HUES6 (cell line): ENCODE results near the gene TEX22.

Experiments used
- H3K27ac ChIP-seq: 2 replicates; pipeline ENCODE4 v1.7.0; 2013; ENCODE audit warnings: low read depth, mild to moderate bottlenecking, low read length, inconsistent platforms
- H3K27me3 ChIP-seq: 2 replicates; pipeline ENCODE4 v1.6.1; 2013; ENCODE audit warnings: low read length; ENCODE audit not compliant: control insufficient read depth, insufficient read depth
- H3K36me3 ChIP-seq: 2 replicates; pipeline ENCODE4 v1.6.1; 2013; ENCODE audit warnings: low read length; ENCODE audit not compliant: control insufficient read depth, insufficient read depth
- H3K4me1 ChIP-seq: 2 replicates; pipeline ENCODE4 v1.6.1; 2013; ENCODE audit warnings: low read length; ENCODE audit not compliant: control insufficient read depth, insufficient read depth
- H3K4me3 ChIP-seq: 2 replicates; pipeline ENCODE4 v1.5.1; 2013; ENCODE audit warnings: low read depth, low read length
- H3K9ac ChIP-seq: one replicate; pipeline ENCODE4 v1.6.1; 2013; ENCODE audit warnings: mild to moderate bottlenecking, low read length
- H3K9me3 ChIP-seq: 2 replicates; pipeline ENCODE4 v1.6.1; 2013; ENCODE audit warnings: low read depth, low read length; ENCODE audit not compliant: control insufficient read depth, insufficient read depth

TEX22 gene

GRCh38 chr14:105378873-105379685, 19.3 kb upstream of the TEX22 start:
- no peak overlapping the region for H3K9ac ChIP-seq
- H3K27me3 ChIP-seq = no peaks in the 10 kb centered on the region
- H3K4me1 ChIP-seq = no peaks in the 10 kb centered on the region
- peaks cover 25% of the 10 kb centered on the region for H3K36me3 ChIP-seq
- H3K4me3 ChIP-seq = no peak overlapping the region
- no peaks in the 10 kb centered on the region for H3K9me3 ChIP-seq
- H3K27ac ChIP-seq = no peak overlapping the region

GRCh38 chr14:105379946-105380345, 18.4 kb upstream of the TEX22 start:
- H3K4me1 ChIP-seq = no peaks in the 10 kb centered on the region
- H3K36me3 ChIP-seq = peaks cover 32% of the 10 kb centered on the region
- no peak overlapping the region for H3K27ac ChIP-seq
- no peak overlapping the region for H3K4me3 ChIP-seq
- H3K9ac ChIP-seq = no peak overlapping the region
- no peaks in the 10 kb centered on the region for H3K9me3 ChIP-seq
- no peaks in the 10 kb centered on the region for H3K27me3 ChIP-seq

- Histone ChIP-seq H3K27me3 (no peaks in the 10 kb centered on the region), H3K36me3 (peaks cover 39% of the 10 kb centered on the region), H3K9me3 (no peaks in the 10 kb centered on the region), H3K4me3 (no peak overlapping the region), H3K4me1 (no peaks in the 10 kb centered on the region), H3K9ac (no peak overlapping the region), H3K27ac (no peak overlapping the region)
These were observed 17.6 kb upstream of the TEX22 start for GRCh38 chr14:105380756-105381155.

- Histone ChIP-seq H3K27ac (no peak overlapping the region), H3K9me3 (no peaks in the 10 kb centered on the region), H3K36me3 (peaks cover 44% of the 10 kb centered on the region), H3K4me1 (no peaks in the 10 kb centered on the region), H3K9ac (no peak overlapping the region), H3K4me3 (no peak overlapping the region), H3K27me3 (no peaks in the 10 kb centered on the region)
These were observed 16.6 kb upstream of the TEX22 start for GRCh38 chr14:105381446-105382342.

- no peaks in the 10 kb centered on the region for H3K4me1 ChIP-seq
- H3K36me3 ChIP-seq = peaks cover 52% of the 10 kb centered on the region
- H3K27me3 ChIP-seq = no peaks in the 10 kb centered on the region
- no peak overlapping the region for H3K27ac ChIP-seq
- H3K9ac ChIP-seq = no peak overlapping the region
- H3K9me3 ChIP-seq = no peaks in the 10 kb centered on the region
- H3K4me3 ChIP-seq = no peak overlapping the region
These were observed 15.8 kb upstream of the TEX22 start for GRCh38 chr14:105382343-105383082.

GRCh38 chr14:105383083-105383730, 15.1 kb upstream of the TEX22 start:
- no peak overlapping the region for H3K9ac ChIP-seq
- no peaks in the 10 kb centered on the region for H3K27me3 ChIP-seq
- H3K27ac ChIP-seq = no peak overlapping the region
- H3K4me1 ChIP-seq = no peaks in the 10 kb centered on the region
- peaks cover 55% of the 10 kb centered on the region for H3K36me3 ChIP-seq
- no peaks in the 10 kb centered on the region for H3K9me3 ChIP-seq
- no peak overlapping the region for H3K4me3 ChIP-seq

GRCh38 chr14:105384041-105384557, 14.2 kb upstream of the TEX22 start:
- no peaks in the 10 kb centered on the region for H3K4me1 ChIP-seq
- peaks cover 55% of the 10 kb centered on the region for H3K36me3 ChIP-seq
- no peak overlapping the region for H3K9ac ChIP-seq
- H3K9me3 ChIP-seq = no peaks in the 10 kb centered on the region
- no peak overlapping the region for H3K27ac ChIP-seq
- no peaks in the 10 kb centered on the region for H3K27me3 ChIP-seq
- H3K4me3 ChIP-seq = no peak overlapping the region

GRCh38 chr14:105384605-105385321, 13.6 kb upstream of the TEX22 start:
- Histone ChIP-seq H3K4me1 (no peaks in the 10 kb centered on the region), H3K27ac (no peak overlapping the region), H3K36me3 (peaks cover 53% of the 10 kb centered on the region), H3K9ac (no peak overlapping the region), H3K9me3 (no peaks in the 10 kb centered on the region), H3K27me3 (no peaks in the 10 kb centered on the region), H3K4me3 (no peak overlapping the region)

- peaks cover 49% of the 10 kb centered on the region for H3K36me3 ChIP-seq
- no peaks in the 10 kb centered on the region for H3K4me1 ChIP-seq
- no peaks in the 10 kb centered on the region for H3K27me3 ChIP-seq
- H3K4me3 ChIP-seq = no peak overlapping the region
- H3K9me3 ChIP-seq = no peaks in the 10 kb centered on the region
- no peak overlapping the region for H3K27ac ChIP-seq
- H3K9ac ChIP-seq = no peak overlapping the region
These were observed 13.1 kb upstream of the TEX22 start for GRCh38 chr14:105385322-105385637.
